ENCODE results near the gene CCNY. TPM values are rescaled to one million over a fixed set of nuclear protein-coding genes. Genes with fewer than 3 reads are reported as not detected.

CCNY gene
- total and polyA plus RNA-seq, 2 of the 13 experiments (the other 11 are each of a cell fraction or from before 2014, with no cell fraction given) = 48.2 to 54.7 TPM

- Histone ChIP-seq H3K4me3 (replicated peaks in 1 of 3; ENCODE audit: insufficient read depth in 1 of 3, low read depth in 2 of 3, low read length in 3 of 3) (no peak overlapping the region), H4K20me1 (ENCODE audit: insufficient read depth, low read length) (peaks cover 2% of the 10 kb centered on the region), H3K36me3 (replicated peaks in 1 of 2; ENCODE audit: control insufficient read depth in 1 of 2, insufficient read depth in 2 of 2, low read length in 2 of 2) (no peaks in the 10 kb centered on the region), H3K4me1 (ENCODE audit: insufficient read depth, low read length) (peaks cover 38% of the 10 kb centered on the region), H3K27me3 (ENCODE audit: control insufficient read depth in 1 of 2, insufficient read depth in 2 of 2, low read length in 2 of 2) (no peaks in the 10 kb centered on the region), H2AFZ (ENCODE audit: low read length) (no peak overlapping the region), H3K9ac (ENCODE audit: insufficient read depth, low read depth, low read length) (no peak overlapping the region), H3K4me2 (ENCODE audit: low read depth, low read length) (no peak overlapping the region), H3K27ac (ENCODE audit: extremely low read length, insufficient read depth, low read length) (no peak overlapping the region), H3K79me2 (ENCODE audit: insufficient read depth, low read length) (peaks cover 16% of the 10 kb centered on the region), H3K9me3 (ENCODE audit: low read length) (no peaks in the 10 kb centered on the region)
- TF ChIP-seq ZSCAN21 (CRISPR knock-in tag; IDR thresholded peaks at IDR 0.05; ENCODE audit: borderline replicate concordance) (no peak), JDP2 (CRISPR knock-in tag; IDR thresholded peaks at IDR 0.05; ENCODE audit: borderline replicate concordance) (no peak), ZBTB42 (CRISPR knock-in tag; IDR thresholded peaks at IDR 0.05) (no peak), ZNF263 (CRISPR knock-in tag; IDR thresholded peaks at IDR 0.05) (no peak), FOXP1 (IDR thresholded peaks at IDR 0.05) (no peak), FOXP1 (CRISPR knock-in tag; IDR thresholded peaks at IDR 0.05) (no peak), FIP1L1 (IDR thresholded peaks at IDR 0.05; ENCODE audit: borderline replicate concordance, insufficient read depth, low read depth, low read length) (no peak), AGO1 (IDR thresholded peaks at IDR 0.05; ENCODE audit: low read depth, low read length, poor library complexity, severe bottlenecking) (no peak), ZFP1 (CRISPR knock-in tag; IDR thresholded peaks at IDR 0.05) (no peak), ZNF572 (CRISPR knock-in tag; IDR thresholded peaks at IDR 0.05) (no peak)
- POLR2A ChIA-PET = no interaction called here
- intact Hi-C loops (cut with micrococcal nuclease; ENCODE audit: unreplicated experiment) = no loop called here
- in situ Hi-C loops (cut with HindIII; ENCODE audit: extremely low pct_ligation_motif_present, low pct_unique_long_range_greater_than_20kb) = no loop called here
- no TSS peak for BruUV-seq (replicated peaks)
- ATAC-seq (no peak), FAIRE-seq (no peak), DNase-seq (ENCODE audit: low spot score) (no peak)
- 90% methylated on average over 2 of the region's 2 CpGs for WGBS (ENCODE audit: low lambda C conversion rate)
- CTCF ChIA-PET (ENCODE audit: low intra/inter-chr PET ratio, low total read pairs) = no interaction called here
Measured at GRCh38 chr10:35328404-35329037, 7.8 kb upstream of the CCNY start.

DNA sequence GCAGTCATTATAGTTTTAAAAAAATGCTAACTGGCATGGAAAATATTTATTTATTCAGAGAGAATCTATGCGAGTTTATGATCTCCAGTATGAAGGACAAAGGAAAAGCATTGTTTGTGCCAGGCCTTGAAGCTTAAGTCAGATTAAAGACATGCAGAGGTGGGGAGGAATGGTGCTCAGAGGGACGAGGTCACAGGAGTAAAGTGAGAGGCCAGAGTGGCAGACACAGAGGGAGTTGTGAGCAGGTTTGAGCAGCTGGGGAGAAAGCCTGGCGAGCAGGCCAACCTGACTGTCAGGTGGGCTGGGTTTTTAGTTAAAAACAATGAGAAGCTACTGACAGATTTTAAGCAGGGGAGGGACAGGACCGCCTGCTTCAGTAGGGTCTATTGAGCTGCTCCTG is 6.8 kb upstream of the CCNY start:
- H3K9me3 ChIP-seq (ENCODE audit: low read length) = no peaks in the 10 kb centered on the region
- H3K4me3 ChIP-seq (replicated peaks in 1 of 3; ENCODE audit: insufficient read depth in 1 of 3, low read depth in 2 of 3, low read length in 3 of 3) = no peak overlapping the region
- POLR2A ChIA-PET = no interaction called here
- in situ Hi-C loops (cut with HindIII; ENCODE audit: extremely low pct_ligation_motif_present, low pct_unique_long_range_greater_than_20kb) (no loop called here), intact Hi-C loops (cut with micrococcal nuclease; ENCODE audit: unreplicated experiment) (no loop called here)
- no peaks in the 10 kb centered on the region for H3K27me3 ChIP-seq (ENCODE audit: control insufficient read depth in 1 of 2, insufficient read depth in 2 of 2, low read length in 2 of 2)
- WGBS (ENCODE audit: low lambda C conversion rate) = 95% methylated on average over 4 of the region's 4 CpGs
- no peaks in the 10 kb centered on the region for H3K36me3 ChIP-seq (replicated peaks in 1 of 2; ENCODE audit: control insufficient read depth in 1 of 2, insufficient read depth in 2 of 2, low read length in 2 of 2)
- no peak overlapping the region for H3K27ac ChIP-seq (ENCODE audit: extremely low read length, insufficient read depth, low read length)
- BruUV-seq (replicated peaks) = no TSS peak
- no peak for FAIRE-seq
- peaks cover 9% of the 10 kb centered on the region for H4K20me1 ChIP-seq (ENCODE audit: insufficient read depth, low read length)
- CTCF ChIA-PET (ENCODE audit: low intra/inter-chr PET ratio, low total read pairs) = no interaction called here
- no peak for DNase-seq (ENCODE audit: low spot score)
- H2AFZ ChIP-seq (ENCODE audit: low read length) = no peak overlapping the region
- ATAC-seq = no peak
- no peak for TF ChIP-seq TSC22D2 (CRISPR knock-in tag; IDR thresholded peaks at IDR 0.05; ENCODE audit: borderline replicate concordance)
- no peak for TF ChIP-seq MYNN (CRISPR knock-in tag; IDR thresholded peaks at IDR 0.05; ENCODE audit: low read depth)
- no peak for TF ChIP-seq TGIF2 (CRISPR knock-in tag; IDR thresholded peaks at IDR 0.05)
- TF ChIP-seq, protein P1, sequence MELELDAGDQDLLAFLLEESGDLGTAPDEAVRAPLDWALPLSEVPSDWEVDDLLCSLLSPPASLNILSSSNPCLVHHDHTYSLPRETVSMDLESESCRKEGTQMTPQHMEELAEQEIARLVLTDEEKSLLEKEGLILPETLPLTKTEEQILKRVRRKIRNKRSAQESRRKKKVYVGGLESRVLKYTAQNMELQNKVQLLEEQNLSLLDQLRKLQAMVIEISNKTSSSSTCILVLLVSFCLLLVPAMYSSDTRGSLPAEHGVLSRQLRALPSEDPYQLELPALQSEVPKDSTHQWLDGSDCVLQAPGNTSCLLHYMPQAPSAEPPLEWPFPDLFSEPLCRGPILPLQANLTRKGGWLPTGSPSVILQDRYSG (CRISPR knock-in tag; IDR thresholded peaks at IDR 0.05) = no peak
- no peak for TF ChIP-seq CAMTA2 (CRISPR knock-in tag; IDR thresholded peaks at IDR 0.05; ENCODE audit: borderline replicate concordance)
- TF ChIP-seq NFE2L1 (CRISPR knock-in tag; IDR thresholded peaks at IDR 0.05; ENCODE audit: borderline replicate concordance) = no peak
- no peak for TF ChIP-seq PAX8 (CRISPR knock-in tag; IDR thresholded peaks at IDR 0.05; ENCODE audit: borderline replicate concordance)
- H3K79me2 ChIP-seq (ENCODE audit: insufficient read depth, low read length) = peaks cover 26% of the 10 kb centered on the region
- H3K9ac ChIP-seq (ENCODE audit: insufficient read depth, low read depth, low read length) = no peak overlapping the region
- peaks cover 48% of the 10 kb centered on the region for H3K4me1 ChIP-seq (ENCODE audit: insufficient read depth, low read length)
- no peak overlapping the region for H3K4me2 ChIP-seq (ENCODE audit: low read depth, low read length)

Measured in HepG2 (cell line).